Measurements from ENCODE around the gene TRAF7. TPM values are rescaled to one million over a fixed set of nuclear protein-coding genes. Genes with fewer than 3 reads are reported as not detected.

The TRAF7 gene
- total RNA-seq, 1 donor from 2014 or later: 38.8 TPM

- Histone ChIP-seq H3K4me3 (no peak overlapping the region), H3K36me3 (no peaks in the 10 kb centered on the region), H3K4me1 (peaks cover 4% of the 10 kb centered on the region), H3K27ac (no peak overlapping the region), H3K27me3 (no peaks in the 10 kb centered on the region), H3K9me3 (no peaks in the 10 kb centered on the region)
- intact Hi-C loops (cut with DNase I): no loop called here
- DNase-seq (ENCODE audit: extremely low spot score in 2 of 2): no peak
- TF ChIP-seq POLR2AphosphoS5 (IDR thresholded peaks at IDR 0.05; ENCODE audit: insufficient read depth in 1 of 2, low read depth in 1 of 2) (no peak), POLR2A (IDR thresholded peaks at IDR 0.05) (no peak), CTCF (IDR thresholded peaks at IDR 0.05) (no peak)
These were observed 28.8 kb downstream of the TRAF7 start for GRCh38 chr16:2184346-2184745.

GRCh38 chr16:2184962-2185361 lies 29.4 kb downstream of the TRAF7 start:
- Histone ChIP-seq H3K27me3 (no peaks in the 10 kb centered on the region), H3K9me3 (no peaks in the 10 kb centered on the region), H3K4me3 (no peak overlapping the region), H3K27ac (no peak overlapping the region), H3K36me3 (no peaks in the 10 kb centered on the region), H3K4me1 (no peaks in the 10 kb centered on the region)
- intact Hi-C loops (cut with DNase I): no loop called here
- DNase-seq (ENCODE audit: extremely low spot score in 2 of 2): no peak
- TF ChIP-seq POLR2A (IDR thresholded peaks at IDR 0.05) (no peak), POLR2AphosphoS5 (IDR thresholded peaks at IDR 0.05; ENCODE audit: insufficient read depth in 1 of 2, low read depth in 1 of 2) (no peak), CTCF (IDR thresholded peaks at IDR 0.05) (no peak)

- no peak for TF ChIP-seq POLR2AphosphoS5 (IDR thresholded peaks at IDR 0.05; ENCODE audit: insufficient read depth in 1 of 2, low read depth in 1 of 2)
- TF ChIP-seq POLR2A (IDR thresholded peaks at IDR 0.05): no peak
- TF ChIP-seq CTCF (IDR thresholded peaks at IDR 0.05): no peak
- Histone ChIP-seq H3K27me3 (no peaks in the 10 kb centered on the region), H3K4me3 (no peak overlapping the region), H3K4me1 (no peaks in the 10 kb centered on the region), H3K9me3 (no peaks in the 10 kb centered on the region), H3K36me3 (no peaks in the 10 kb centered on the region), H3K27ac (no peak overlapping the region)
- intact Hi-C loops (cut with DNase I): no loop called here
- no peak for DNase-seq (ENCODE audit: extremely low spot score in 2 of 2)
These were observed 30.5 kb downstream of the TRAF7 start for GRCh38 chr16:2186064-2186463.

- Histone ChIP-seq H3K27me3 (no peaks in the 10 kb centered on the region), H3K27ac (no peak overlapping the region), H3K4me1 (no peaks in the 10 kb centered on the region), H3K9me3 (no peaks in the 10 kb centered on the region), H3K36me3 (no peaks in the 10 kb centered on the region), H3K4me3 (no peak overlapping the region)
- intact Hi-C loops (cut with DNase I): no loop called here
- TF ChIP-seq POLR2A (IDR thresholded peaks at IDR 0.05) (no peak), CTCF (IDR thresholded peaks at IDR 0.05) (no peak), POLR2AphosphoS5 (IDR thresholded peaks at IDR 0.05; ENCODE audit: insufficient read depth in 1 of 2, low read depth in 1 of 2) (no peak)
- DNase-seq (ENCODE audit: extremely low spot score in 2 of 2): no peak
These were observed 30.9 kb downstream of the TRAF7 start for GRCh38 chr16:2186505-2186904.

- Histone ChIP-seq H3K9me3 (no peaks in the 10 kb centered on the region), H3K27me3 (no peaks in the 10 kb centered on the region), H3K36me3 (no peaks in the 10 kb centered on the region), H3K4me1 (no peaks in the 10 kb centered on the region), H3K4me3 (no peak overlapping the region), H3K27ac (no peak overlapping the region)
- TF ChIP-seq POLR2A (IDR thresholded peaks at IDR 0.05): no peak
- no peak for TF ChIP-seq POLR2AphosphoS5 (IDR thresholded peaks at IDR 0.05; ENCODE audit: insufficient read depth in 1 of 2, low read depth in 1 of 2)
- no peak for TF ChIP-seq CTCF (IDR thresholded peaks at IDR 0.05)
- DNase-seq (ENCODE audit: extremely low spot score in 2 of 2): no peak
- intact Hi-C loops (cut with DNase I): no loop called here
These were observed 31.6 kb downstream of the TRAF7 start for GRCh38 chr16:2187212-2187611.
